PC-9 (cell line): ENCODE results near the gene SLC38A2. TPM values are rescaled to one million over a fixed set of nuclear protein-coding genes. Genes with fewer than 3 reads are reported as not detected.
A peak's percentile ranks its signal among the peaks of the same experiment; 100 is the strongest.

ENCODE experiments used
- BruUV-seq: library from RNA; stranded (reverse); fragments of 400-500 nt; replicated peaks from 2 replicates; lab custom pipeline; 2021; lab: Mats Ljungman, UMichigan
- CTCF ChIA-PET: fragments of 300-600 bp; sonication (Branson Sonifier 250); formaldehyde crosslinking; loops from one replicate; lab custom pipeline; 2022; ENCODE audit warnings: antibody characterized with exemption; lab: Charles Lee
- POLR2A ChIA-PET: fragments of 300-600 bp; sonication (Branson Sonifier 250); formaldehyde crosslinking; loops from one replicate; lab custom pipeline; 2022; ENCODE audit warnings: antibody characterized with exemption; ENCODE audit not compliant: unreplicated experiment; lab: Charles Lee
- DNase-seq, 2 experiments: peaks; one replicate each; pipeline versions ENCODE4 v3.0.0 to v3.0.0-alpha.2; 2015 to 2022; ENCODE audit warnings: mixed read lengths in 1 of 2
- H2AFZ ChIP-seq: fragments of 200-600 bp; sonication (generic); 2 replicates; pipeline ENCODE4 v1.8.1; 2017; ENCODE audit warnings: antibody characterized with exemption
- H3F3A ChIP-seq: fragments of 200-600 bp; sonication (generic); 2 replicates; pipeline ENCODE4 v1.8.1; 2017; ENCODE audit warnings: antibody characterized with exemption, mild to moderate bottlenecking, low read depth; ENCODE audit not compliant: insufficient read depth
- H3K27ac ChIP-seq: fragments of 200-600 bp; sonication (generic); 2 replicates; pipeline ENCODE4 v1.6.1; 2016; ENCODE audit warnings: mixed run types
- H3K27me3 ChIP-seq: fragments of 200-600 bp; sonication (generic); 2 replicates; pipeline ENCODE4 v1.6.1; 2016; ENCODE audit warnings: low read depth, mixed run types; ENCODE audit not compliant: insufficient read depth
- H3K36me3 ChIP-seq: fragments of 200-600 bp; sonication (generic); 2 replicates; pipeline ENCODE4 v1.6.1; 2016; ENCODE audit warnings: low read depth, mixed run types
- H3K4me1 ChIP-seq: fragments of 200-600 bp; sonication (generic); replicated peaks from 2 replicates; pipeline ENCODE4 v1.6.1; 2016; ENCODE audit warnings: mixed run types; ENCODE audit not compliant: insufficient read depth
- H3K4me2 ChIP-seq: fragments of 200-600 bp; sonication (generic); 2 replicates; pipeline ENCODE4 v1.6.1; 2017; ENCODE audit warnings: mixed run types
- H3K4me3 ChIP-seq: fragments of 200-600 bp; sonication (generic); 2 replicates; pipeline ENCODE4 v1.6.1; 2016; ENCODE audit warnings: mixed run types
- H3K79me2 ChIP-seq: fragments of 200-600 bp; sonication (generic); 2 replicates; pipeline ENCODE4 v1.6.1; 2017; ENCODE audit warnings: low read depth, mixed run types
- H3K9me2 ChIP-seq: fragments of 200-600 bp; sonication (generic); 2 replicates; pipeline ENCODE4 v1.8.1; 2017; ENCODE audit warnings: mild to moderate bottlenecking; ENCODE audit not compliant: insufficient read depth
- H3K9me3 ChIP-seq: fragments of 200-600 bp; sonication (generic); 2 replicates; pipeline ENCODE4 v1.8.1; 2016; ENCODE audit warnings: low read depth; ENCODE audit not compliant: insufficient read depth
- H4K20me1 ChIP-seq: fragments of 200-600 bp; sonication (generic); 2 replicates; pipeline ENCODE4 v1.8.1; 2017; ENCODE audit not compliant: insufficient read depth
- EZH2 ChIP-seq: fragments of 200-600 bp; sonication (generic); IDR thresholded peaks from 2 replicates; pipeline ENCODE4 v1.8.0; 2017; ENCODE audit warnings: antibody characterized with exemption, low read depth
- intact Hi-C: fragments of 100-400 bp; cut with micrococcal nuclease; formaldehyde crosslinking; loops from one replicate; pipeline ENCODE4 v1.10.0; 2022; ENCODE audit not compliant: unreplicated experiment
- total RNA-seq: library from RNA; stranded (reverse); gene quantifications from 2 replicates; pipeline ENCODE4 v1.2.3, GENCODE V29; 2021
- TF ChIP-seq, protein P1 (sequence below): fragments of 200-600 bp; sonication (generic); conservative IDR thresholded peaks from 2 replicates; pipeline ENCODE4 v1.6.1; 2017; ENCODE audit warnings: mixed run types, antibody characterized with exemption, mild to moderate bottlenecking, moderate library complexity

Gene SLC38A2
- total RNA-seq, 1 experiment from 2014 or later: 322 TPM

DNA sequence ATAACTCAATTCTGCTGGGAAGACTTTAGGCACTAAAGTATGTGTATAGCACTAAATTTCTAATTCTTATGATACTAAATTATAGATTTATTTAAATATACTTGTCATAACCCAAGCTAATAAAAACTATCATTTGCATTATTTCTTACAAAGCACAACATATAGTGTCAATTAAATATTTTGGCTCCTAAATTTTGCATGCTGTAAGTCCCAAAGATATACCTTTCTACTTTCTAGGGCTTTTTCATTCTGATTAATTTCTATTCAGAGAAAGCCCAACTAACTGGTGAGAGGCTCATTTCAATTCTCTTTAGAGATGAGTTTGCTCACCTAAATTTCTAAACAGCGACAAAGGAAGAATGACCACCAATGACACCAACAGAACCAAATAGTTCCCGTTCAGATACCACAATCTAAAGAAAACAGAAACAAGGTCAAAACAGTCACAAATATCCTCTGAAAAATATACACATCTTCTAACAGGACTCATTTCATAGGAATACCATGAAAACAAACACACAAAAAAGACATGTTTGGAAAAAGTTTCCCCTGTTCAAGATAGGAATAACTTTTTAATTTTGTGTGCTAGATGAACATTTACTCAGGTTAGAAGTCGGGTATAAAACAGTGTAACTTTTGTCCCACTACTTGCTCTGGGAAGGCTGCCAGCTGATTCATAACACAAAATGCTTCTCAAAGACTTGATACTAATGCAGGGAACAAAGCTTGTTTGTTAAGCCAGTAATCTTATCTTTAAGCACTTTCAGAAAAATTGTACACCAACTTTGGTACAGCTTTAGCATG, 7.6 kb downstream of the SLC38A2 start:
- ChIA-PET POLR2A (interaction anchor here (0.5 to 1.1 kb wide), 8 partner anchors 10 to 1112 kb away, joined by 3 to 11 read pairs (median 4); no protein-coding TSS in a partner anchor), CTCF (interaction anchor here (0.6 kb wide), 1 partner anchor 102 kb away, joined by 4 read pairs; no protein-coding TSS in a partner anchor)
- no peak overlapping the region for H2AFZ ChIP-seq
- H3K36me3 ChIP-seq: peaks cover 99% of the 10 kb centered on the region
- peak overlapping the region; percentile 94; the same call in 1 of the 2 replicates for H3K4me3 ChIP-seq
- peak; percentile 43 to 68 for DNase-seq
- no peaks in the 10 kb centered on the region for H3K9me2 ChIP-seq
- TF ChIP-seq EZH2: no peak
- TF ChIP-seq, protein P1, sequence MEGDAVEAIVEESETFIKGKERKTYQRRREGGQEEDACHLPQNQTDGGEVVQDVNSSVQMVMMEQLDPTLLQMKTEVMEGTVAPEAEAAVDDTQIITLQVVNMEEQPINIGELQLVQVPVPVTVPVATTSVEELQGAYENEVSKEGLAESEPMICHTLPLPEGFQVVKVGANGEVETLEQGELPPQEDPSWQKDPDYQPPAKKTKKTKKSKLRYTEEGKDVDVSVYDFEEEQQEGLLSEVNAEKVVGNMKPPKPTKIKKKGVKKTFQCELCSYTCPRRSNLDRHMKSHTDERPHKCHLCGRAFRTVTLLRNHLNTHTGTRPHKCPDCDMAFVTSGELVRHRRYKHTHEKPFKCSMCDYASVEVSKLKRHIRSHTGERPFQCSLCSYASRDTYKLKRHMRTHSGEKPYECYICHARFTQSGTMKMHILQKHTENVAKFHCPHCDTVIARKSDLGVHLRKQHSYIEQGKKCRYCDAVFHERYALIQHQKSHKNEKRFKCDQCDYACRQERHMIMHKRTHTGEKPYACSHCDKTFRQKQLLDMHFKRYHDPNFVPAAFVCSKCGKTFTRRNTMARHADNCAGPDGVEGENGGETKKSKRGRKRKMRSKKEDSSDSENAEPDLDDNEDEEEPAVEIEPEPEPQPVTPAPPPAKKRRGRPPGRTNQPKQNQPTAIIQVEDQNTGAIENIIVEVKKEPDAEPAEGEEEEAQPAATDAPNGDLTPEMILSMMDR: no peak
- peak overlapping the region; percentile 91 for H3K4me2 ChIP-seq
- H3K27ac ChIP-seq: peak overlapping the region; percentile 97
- intact Hi-C loops: no loop called here
- peaks cover 68% of the 10 kb centered on the region for H3K4me1 ChIP-seq
- no peaks in the 10 kb centered on the region for H3K27me3 ChIP-seq
- H3K9me3 ChIP-seq: no peaks in the 10 kb centered on the region
- peaks cover 100% of the 10 kb centered on the region for H4K20me1 ChIP-seq
- no TSS peak for BruUV-seq
- H3F3A ChIP-seq: peaks cover 100% of the 10 kb centered on the region
- H3K79me2 ChIP-seq: peaks cover 70% of the 10 kb centered on the region

DNA sequence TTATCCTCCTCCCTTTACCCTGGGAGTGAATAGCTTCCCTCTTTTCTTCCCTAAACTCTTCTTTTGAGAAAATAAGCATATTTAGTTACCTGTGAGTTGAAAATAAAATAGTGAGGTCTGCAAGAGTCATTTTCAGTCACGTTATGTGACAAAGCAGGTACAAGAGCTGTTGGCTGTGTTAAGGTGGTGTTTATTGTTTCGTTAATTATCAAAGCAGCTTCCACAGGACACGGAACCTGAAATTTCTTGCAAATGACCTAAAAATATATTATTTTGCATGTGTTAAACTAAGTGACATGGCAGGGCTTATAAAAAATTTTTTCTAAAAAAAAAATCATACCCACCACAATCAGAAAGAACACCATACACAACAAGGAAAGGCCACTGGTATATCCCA, 8.3 kb downstream of the SLC38A2 start:
- Histone ChIP-seq H3K79me2 (peaks cover 64% of the 10 kb centered on the region), H3K27ac (peak overlapping the region; percentile 97), H3F3A (peaks cover 100% of the 10 kb centered on the region), H3K4me1 (peaks cover 62% of the 10 kb centered on the region), H3K9me3 (no peaks in the 10 kb centered on the region), H4K20me1 (peaks cover 100% of the 10 kb centered on the region), H2AFZ (no peak overlapping the region), H3K4me3 (no peak overlapping the region), H3K9me2 (no peaks in the 10 kb centered on the region), H3K36me3 (peaks cover 99% of the 10 kb centered on the region), H3K27me3 (no peaks in the 10 kb centered on the region), H3K4me2 (no peak overlapping the region; the same call in 1 of the 2 replicates)
- CTCF ChIA-PET: interaction anchor here (0.6 kb wide), 1 partner anchor 101 kb away, joined by 4 read pairs; no protein-coding TSS in a partner anchor
- POLR2A ChIA-PET: interaction anchor here (0.7 kb wide), 1 partner anchor 311 kb away, joined by 5 read pairs; no protein-coding TSS in a partner anchor
- no peak for TF ChIP-seq EZH2
- TF ChIP-seq, protein P1: no peak
- BruUV-seq: no TSS peak
- intact Hi-C loops: no loop called here
- no peak for DNase-seq

DNA sequence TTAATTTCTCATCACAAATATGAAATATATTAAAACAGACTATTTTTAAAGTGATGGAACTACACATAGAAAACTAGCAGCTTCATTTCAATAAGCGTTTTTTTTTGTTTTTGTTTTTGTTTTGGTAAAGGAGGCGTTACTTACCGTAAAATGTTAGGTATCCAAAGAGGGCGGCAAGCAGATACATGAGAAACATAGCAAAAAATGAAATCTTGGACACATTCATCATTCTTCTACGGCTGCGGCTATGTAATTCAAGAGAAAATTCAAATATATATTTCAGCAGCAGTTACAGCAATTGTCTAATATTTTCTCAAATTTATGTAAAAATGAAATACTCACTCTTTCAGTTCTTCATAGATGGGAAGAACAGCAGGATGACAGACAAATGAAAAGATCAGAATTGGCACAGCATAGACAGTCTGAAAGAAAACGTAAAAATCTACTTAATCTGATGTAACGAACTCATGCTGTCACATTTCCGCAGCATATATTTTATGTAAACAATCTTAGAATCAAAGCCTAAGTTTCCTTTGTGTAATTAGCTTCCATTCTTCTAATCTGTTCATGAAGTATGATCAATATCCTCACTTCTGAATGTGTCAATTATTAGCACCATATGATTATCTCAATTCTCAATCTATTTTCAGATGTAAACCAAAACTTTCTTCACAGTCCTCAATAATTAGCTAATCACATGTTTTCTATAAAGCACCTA, 8.8 kb downstream of the SLC38A2 start:
- H2AFZ ChIP-seq: no peak overlapping the region
- no peak overlapping the region; the same call in 1 of the 2 replicates for H3K4me2 ChIP-seq
- ChIA-PET POLR2A (interaction anchor here (0.6 to 0.7 kb wide), 2 partner anchors 214 to 218 kb away, joined by 6 to 7 read pairs; no protein-coding TSS in a partner anchor), CTCF (no interaction called here)
- H3F3A ChIP-seq: peaks cover 100% of the 10 kb centered on the region
- peak overlapping the region; percentile 97 for H3K27ac ChIP-seq
- H3K4me3 ChIP-seq: no peak overlapping the region
- peaks cover 100% of the 10 kb centered on the region for H4K20me1 ChIP-seq
- no peaks in the 10 kb centered on the region for H3K27me3 ChIP-seq
- no TSS peak for BruUV-seq
- peaks cover 58% of the 10 kb centered on the region for H3K79me2 ChIP-seq
- peaks cover 56% of the 10 kb centered on the region for H3K4me1 ChIP-seq
- no peaks in the 10 kb centered on the region for H3K9me2 ChIP-seq
- no peak for DNase-seq
- H3K36me3 ChIP-seq: peaks cover 96% of the 10 kb centered on the region
- H3K9me3 ChIP-seq: no peaks in the 10 kb centered on the region
- TF ChIP-seq, protein P1: no peak
- no peak for TF ChIP-seq EZH2
- intact Hi-C loops: no loop called here
